ENCODE results near the gene SUPT16H. TPM values are rescaled to one million over a fixed set of nuclear protein-coding genes. Genes with fewer than 3 reads are reported as not detected.

SUPT16H gene
- total RNA-seq, 1 experiment from 2014 or later = 98.3 TPM

DNA sequence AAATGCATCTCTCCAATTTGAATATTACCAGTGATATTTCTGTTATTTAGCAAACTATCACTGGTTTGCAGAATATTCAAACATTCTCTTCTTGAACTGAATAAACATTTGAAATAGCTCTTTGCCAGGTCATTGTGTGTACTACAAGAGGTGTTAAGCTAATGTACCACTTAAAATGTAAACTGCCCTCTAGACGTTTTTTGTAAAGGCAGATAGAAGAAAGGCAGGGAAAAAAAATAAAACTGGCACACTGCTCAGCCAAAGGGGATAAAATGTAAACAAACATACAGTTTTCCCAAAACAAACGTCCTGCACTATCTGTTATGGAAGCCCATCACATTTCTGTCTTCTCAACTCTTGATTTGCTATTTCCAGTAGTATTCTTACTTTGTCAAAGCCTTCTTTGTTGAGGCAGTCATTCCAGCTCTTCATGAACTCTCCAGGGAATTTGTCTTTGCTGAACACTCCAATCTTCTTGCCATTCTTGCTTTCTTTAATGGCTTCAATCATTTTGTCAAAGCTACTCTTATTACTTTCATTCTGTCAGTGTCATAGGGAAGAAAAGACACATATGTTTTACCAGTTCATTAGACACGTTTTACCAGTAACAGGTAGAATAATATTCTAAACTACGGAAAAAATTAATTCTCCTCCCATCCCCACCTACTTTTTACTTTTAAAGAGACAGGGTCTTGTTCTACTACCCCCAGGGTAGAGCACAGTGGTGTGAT is 13.7 kb downstream of the SUPT16H start:
- no peak for DNase-seq (ENCODE audit: unreplicated experiment)
- Mint-ChIP-seq H3K27ac (ENCODE audit: low read depth, unreplicated experiment) (no peak overlapping the region), H3K4me1 (ENCODE audit: insufficient read depth, unreplicated experiment) (no peaks in the 10 kb centered on the region), H3K4me3 (ENCODE audit: unreplicated experiment) (no peak overlapping the region), H3K27me3 (ENCODE audit: insufficient read depth, unreplicated experiment) (no peaks in the 10 kb centered on the region), H3K36me3 (ENCODE audit: insufficient read depth, unreplicated experiment) (peaks cover 90% of the 10 kb centered on the region), H3K9me3 (ENCODE audit: unreplicated experiment) (no peaks in the 10 kb centered on the region)
- ChIA-PET CTCF (interaction anchor here (0.5 kb wide), 1 partner anchor 56 kb away, joined by 3 read pairs; no protein-coding TSS in a partner anchor), POLR2A (interaction anchor here (0.6 to 0.7 kb wide), 3 partner anchors 8 to 1837 kb away, joined by 3 to 6 read pairs (median 3); no protein-coding TSS in a partner anchor)
- TSS peak; percentile 9 for BruUV-seq (replicated peaks)
- TF ChIP-seq, protein P1, sequence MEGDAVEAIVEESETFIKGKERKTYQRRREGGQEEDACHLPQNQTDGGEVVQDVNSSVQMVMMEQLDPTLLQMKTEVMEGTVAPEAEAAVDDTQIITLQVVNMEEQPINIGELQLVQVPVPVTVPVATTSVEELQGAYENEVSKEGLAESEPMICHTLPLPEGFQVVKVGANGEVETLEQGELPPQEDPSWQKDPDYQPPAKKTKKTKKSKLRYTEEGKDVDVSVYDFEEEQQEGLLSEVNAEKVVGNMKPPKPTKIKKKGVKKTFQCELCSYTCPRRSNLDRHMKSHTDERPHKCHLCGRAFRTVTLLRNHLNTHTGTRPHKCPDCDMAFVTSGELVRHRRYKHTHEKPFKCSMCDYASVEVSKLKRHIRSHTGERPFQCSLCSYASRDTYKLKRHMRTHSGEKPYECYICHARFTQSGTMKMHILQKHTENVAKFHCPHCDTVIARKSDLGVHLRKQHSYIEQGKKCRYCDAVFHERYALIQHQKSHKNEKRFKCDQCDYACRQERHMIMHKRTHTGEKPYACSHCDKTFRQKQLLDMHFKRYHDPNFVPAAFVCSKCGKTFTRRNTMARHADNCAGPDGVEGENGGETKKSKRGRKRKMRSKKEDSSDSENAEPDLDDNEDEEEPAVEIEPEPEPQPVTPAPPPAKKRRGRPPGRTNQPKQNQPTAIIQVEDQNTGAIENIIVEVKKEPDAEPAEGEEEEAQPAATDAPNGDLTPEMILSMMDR (IDR thresholded peaks at IDR 0.05; ENCODE audit: unreplicated experiment) = no peak
- intact Hi-C loops (cut with micrococcal nuclease) = no loop called here

DNA sequence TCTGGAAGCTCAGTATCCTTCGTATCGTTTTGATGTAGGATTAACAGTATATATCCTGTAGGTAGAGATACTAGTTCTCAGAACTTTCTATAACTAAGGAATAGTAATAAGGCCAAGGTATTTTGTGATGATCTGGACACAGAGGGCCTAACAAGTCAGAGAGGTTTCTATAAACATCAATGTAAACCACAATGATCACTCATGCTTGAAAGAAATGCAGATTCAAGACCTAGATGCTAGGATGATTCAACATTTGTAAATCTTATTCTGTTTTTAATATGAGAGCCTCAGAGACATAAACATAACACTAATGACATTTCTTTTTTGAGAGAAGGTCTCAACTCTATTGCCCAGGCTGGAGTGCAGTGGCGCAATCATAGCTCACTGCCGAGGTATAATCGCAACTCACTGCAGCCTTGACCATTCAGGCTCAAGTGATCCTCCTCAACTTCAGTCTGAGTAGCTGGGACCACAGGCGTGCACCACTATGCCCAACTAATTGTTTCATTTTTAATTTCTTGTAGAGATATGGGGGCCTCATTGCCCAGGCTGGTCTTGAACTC is 16.2 kb downstream of the SUPT16H start:
- peaks cover 100% of the 10 kb centered on the region for H3K36me3 Mint-ChIP-seq (ENCODE audit: insufficient read depth, unreplicated experiment)
- CTCF ChIA-PET = interaction anchor here (0.6 kb wide), 1 partner anchor 14 kb away, joined by 3 read pairs; no protein-coding TSS in a partner anchor
- TF ChIP-seq, protein P1 (IDR thresholded peaks at IDR 0.05; ENCODE audit: unreplicated experiment) = no peak
- no peak overlapping the region for H3K27ac Mint-ChIP-seq (ENCODE audit: low read depth, unreplicated experiment)
- BruUV-seq (replicated peaks) = no TSS peak
- DNase-seq (ENCODE audit: unreplicated experiment) = no peak
- POLR2A ChIA-PET = interaction anchor here (1.2 kb wide), 1 partner anchor 15 kb away, joined by 3 read pairs; no protein-coding TSS in a partner anchor
- intact Hi-C loops (cut with micrococcal nuclease) = no loop called here
- H3K9me3 Mint-ChIP-seq (ENCODE audit: unreplicated experiment) = no peaks in the 10 kb centered on the region
- no peaks in the 10 kb centered on the region for H3K4me1 Mint-ChIP-seq (ENCODE audit: insufficient read depth, unreplicated experiment)
- H3K27me3 Mint-ChIP-seq (ENCODE audit: insufficient read depth, unreplicated experiment) = no peaks in the 10 kb centered on the region
- no peak overlapping the region for H3K4me3 Mint-ChIP-seq (ENCODE audit: unreplicated experiment)

DNA sequence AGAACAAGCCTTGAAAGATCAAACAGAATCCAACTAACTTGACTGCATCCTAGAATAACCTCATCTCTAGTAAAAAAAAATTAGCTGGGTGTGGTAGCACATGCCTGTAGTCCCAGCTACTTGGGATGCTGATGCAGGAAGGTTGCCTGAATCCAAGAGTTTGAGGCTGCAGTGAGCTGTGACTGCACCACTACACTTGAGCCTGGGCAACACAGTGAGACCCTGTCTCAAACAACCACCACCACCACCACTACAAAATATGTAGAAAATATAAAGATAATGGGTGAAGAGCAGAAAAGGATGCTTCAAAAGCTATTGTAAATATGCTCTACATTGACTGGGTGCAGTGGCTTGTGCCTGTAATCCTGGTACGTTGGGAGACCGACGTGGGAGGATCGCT is 27.3 kb downstream of the SUPT16H start:
- no peaks in the 10 kb centered on the region for H3K27me3 Mint-ChIP-seq (ENCODE audit: insufficient read depth, unreplicated experiment)
- no TSS peak for BruUV-seq (replicated peaks)
- peaks cover 100% of the 10 kb centered on the region for H3K36me3 Mint-ChIP-seq (ENCODE audit: insufficient read depth, unreplicated experiment)
- ChIA-PET POLR2A (no interaction called here), CTCF (interaction anchor here (0.5 to 0.7 kb wide), 3 partner anchors 18 to 289 kb away, joined by 3 read pairs; no protein-coding TSS in a partner anchor)
- H3K27ac Mint-ChIP-seq (ENCODE audit: low read depth, unreplicated experiment) = no peak overlapping the region
- intact Hi-C loops (cut with micrococcal nuclease) = no loop called here
- no peaks in the 10 kb centered on the region for H3K4me1 Mint-ChIP-seq (ENCODE audit: insufficient read depth, unreplicated experiment)
- H3K9me3 Mint-ChIP-seq (ENCODE audit: unreplicated experiment) = no peaks in the 10 kb centered on the region
- DNase-seq (ENCODE audit: unreplicated experiment) = no peak
- TF ChIP-seq, protein P1 (IDR thresholded peaks at IDR 0.05; ENCODE audit: unreplicated experiment) = no peak
- H3K4me3 Mint-ChIP-seq (ENCODE audit: unreplicated experiment) = no peak overlapping the region

DNA sequence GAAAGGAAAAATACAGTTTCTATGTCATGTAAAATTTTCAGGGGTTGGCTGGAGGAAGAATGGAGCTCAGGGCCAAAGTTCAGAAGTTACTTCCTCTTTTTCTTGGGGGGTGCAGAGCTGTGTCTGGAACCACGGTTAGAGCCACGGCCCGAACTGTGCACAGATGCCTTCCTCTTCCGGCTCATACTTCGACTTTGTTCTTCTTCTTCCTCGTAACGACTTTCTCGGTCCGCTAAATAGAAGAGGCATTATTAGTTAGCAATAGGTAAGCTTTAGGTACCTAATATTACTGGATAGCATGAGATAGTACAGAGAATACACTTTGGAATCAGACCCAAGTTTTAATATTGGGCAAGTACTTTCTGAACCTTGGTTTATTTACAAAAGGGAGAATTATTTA is 31.2 kb downstream of the SUPT16H start:
- CTCF ChIA-PET = no interaction called here
- POLR2A ChIA-PET = interaction anchor here (1.3 kb wide), 1 partner anchor 23 kb away, joined by 4 read pairs; no protein-coding TSS in a partner anchor
- BruUV-seq (replicated peaks) = no TSS peak

More for the DNA sequence above, 31.2 kb downstream of the SUPT16H start:
- intact Hi-C loops (cut with micrococcal nuclease) = no loop called here
- H3K9me3 Mint-ChIP-seq (ENCODE audit: unreplicated experiment) = no peaks in the 10 kb centered on the region
- no peak overlapping the region for H3K27ac Mint-ChIP-seq (ENCODE audit: low read depth, unreplicated experiment)
- no peak for DNase-seq (ENCODE audit: unreplicated experiment)
- peaks cover 78% of the 10 kb centered on the region for H3K36me3 Mint-ChIP-seq (ENCODE audit: insufficient read depth, unreplicated experiment)
- H3K4me3 Mint-ChIP-seq (ENCODE audit: unreplicated experiment) = no peak overlapping the region
- no peaks in the 10 kb centered on the region for H3K4me1 Mint-ChIP-seq (ENCODE audit: insufficient read depth, unreplicated experiment)
- TF ChIP-seq, protein P1 (IDR thresholded peaks at IDR 0.05; ENCODE audit: unreplicated experiment) = no peak
- H3K27me3 Mint-ChIP-seq (ENCODE audit: insufficient read depth, unreplicated experiment) = no peaks in the 10 kb centered on the region
